ENCODE data around the gene SFXN4. TPM values are rescaled to one million over a fixed set of nuclear protein-coding genes. Genes with fewer than 3 reads are reported as not detected.

SFXN4 gene
- total and polyA plus RNA-seq, 2 of the 13 experiments (the other 11 are each of a cell fraction or from before 2014, with no cell fraction given): 47.7 to 64.9 TPM

GRCh38 chr10:119205894-119206602 lies 40.5 kb upstream of the SFXN4 start (continued):
- TF ChIP-seq MNT (IDR thresholded peaks at IDR 0.05): no peak
- TF ChIP-seq ZNF331 (CRISPR knock-in tag; IDR thresholded peaks at IDR 0.05): no peak
- TF ChIP-seq ZNF234 (CRISPR knock-in tag; conservative IDR thresholded peaks at IDR 0.05): no peak
- TF ChIP-seq, protein P1, sequence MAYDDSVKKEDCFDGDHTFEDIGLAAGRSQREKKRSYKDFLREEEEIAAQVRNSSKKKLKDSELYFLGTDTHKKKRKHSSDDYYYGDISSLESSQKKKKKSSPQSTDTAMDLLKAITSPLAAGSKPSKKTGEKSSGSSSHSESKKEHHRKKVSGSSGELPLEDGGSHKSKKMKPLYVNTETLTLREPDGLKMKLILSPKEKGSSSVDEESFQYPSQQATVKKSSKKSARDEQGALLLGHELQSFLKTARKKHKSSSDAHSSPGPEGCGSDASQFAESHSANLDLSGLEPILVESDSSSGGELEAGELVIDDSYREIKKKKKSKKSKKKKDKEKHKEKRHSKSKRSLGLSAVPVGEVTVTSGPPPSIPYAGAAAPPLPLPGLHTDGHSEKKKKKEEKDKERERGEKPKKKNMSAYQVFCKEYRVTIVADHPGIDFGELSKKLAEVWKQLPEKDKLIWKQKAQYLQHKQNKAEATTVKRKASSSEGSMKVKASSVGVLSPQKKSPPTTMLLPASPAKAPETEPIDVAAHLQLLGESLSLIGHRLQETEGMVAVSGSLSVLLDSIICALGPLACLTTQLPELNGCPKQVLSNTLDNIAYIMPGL (CRISPR knock-in tag; IDR thresholded peaks at IDR 0.05; ENCODE audit: borderline replicate concordance in 1 of 2, low read depth in 1 of 2): peak; percentile 38 to 61; a peak in 3 of 4 replicates
- no peak for TF ChIP-seq KDM5A (IDR thresholded peaks at IDR 0.05; ENCODE audit: borderline replicate concordance, low read length)
- no peak for TF ChIP-seq ZNF562 (CRISPR knock-in tag; IDR thresholded peaks at IDR 0.05; ENCODE audit: borderline replicate concordance)
- peak; percentile 72 for TF ChIP-seq GABPA (IDR thresholded peaks at IDR 0.05; ENCODE audit: low read depth, low read length)
- TF ChIP-seq GABPA (CRISPR knock-in tag; IDR thresholded peaks at IDR 0.05; ENCODE audit: low read depth): peak; percentile 90
- no peak for TF ChIP-seq ARID3A (IDR thresholded peaks at IDR 0.05; ENCODE audit: low read depth, low read length)
- TF ChIP-seq TCF7 (IDR thresholded peaks at IDR 0.05; ENCODE audit: low read depth): no peak
- TF ChIP-seq, protein P2, sequence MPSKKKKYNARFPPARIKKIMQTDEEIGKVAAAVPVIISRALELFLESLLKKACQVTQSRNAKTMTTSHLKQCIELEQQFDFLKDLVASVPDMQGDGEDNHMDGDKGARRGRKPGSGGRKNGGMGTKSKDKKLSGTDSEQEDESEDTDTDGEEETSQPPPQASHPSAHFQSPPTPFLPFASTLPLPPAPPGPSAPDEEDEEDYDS (CRISPR knock-in tag; IDR thresholded peaks at IDR 0.05): peak; percentile 63
- TF ChIP-seq, protein P3, sequence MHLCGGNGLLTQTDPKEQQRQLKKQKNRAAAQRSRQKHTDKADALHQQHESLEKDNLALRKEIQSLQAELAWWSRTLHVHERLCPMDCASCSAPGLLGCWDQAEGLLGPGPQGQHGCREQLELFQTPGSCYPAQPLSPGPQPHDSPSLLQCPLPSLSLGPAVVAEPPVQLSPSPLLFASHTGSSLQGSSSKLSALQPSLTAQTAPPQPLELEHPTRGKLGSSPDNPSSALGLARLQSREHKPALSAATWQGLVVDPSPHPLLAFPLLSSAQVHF (CRISPR knock-in tag; IDR thresholded peaks at IDR 0.05): no peak
- TF ChIP-seq, protein P4, sequence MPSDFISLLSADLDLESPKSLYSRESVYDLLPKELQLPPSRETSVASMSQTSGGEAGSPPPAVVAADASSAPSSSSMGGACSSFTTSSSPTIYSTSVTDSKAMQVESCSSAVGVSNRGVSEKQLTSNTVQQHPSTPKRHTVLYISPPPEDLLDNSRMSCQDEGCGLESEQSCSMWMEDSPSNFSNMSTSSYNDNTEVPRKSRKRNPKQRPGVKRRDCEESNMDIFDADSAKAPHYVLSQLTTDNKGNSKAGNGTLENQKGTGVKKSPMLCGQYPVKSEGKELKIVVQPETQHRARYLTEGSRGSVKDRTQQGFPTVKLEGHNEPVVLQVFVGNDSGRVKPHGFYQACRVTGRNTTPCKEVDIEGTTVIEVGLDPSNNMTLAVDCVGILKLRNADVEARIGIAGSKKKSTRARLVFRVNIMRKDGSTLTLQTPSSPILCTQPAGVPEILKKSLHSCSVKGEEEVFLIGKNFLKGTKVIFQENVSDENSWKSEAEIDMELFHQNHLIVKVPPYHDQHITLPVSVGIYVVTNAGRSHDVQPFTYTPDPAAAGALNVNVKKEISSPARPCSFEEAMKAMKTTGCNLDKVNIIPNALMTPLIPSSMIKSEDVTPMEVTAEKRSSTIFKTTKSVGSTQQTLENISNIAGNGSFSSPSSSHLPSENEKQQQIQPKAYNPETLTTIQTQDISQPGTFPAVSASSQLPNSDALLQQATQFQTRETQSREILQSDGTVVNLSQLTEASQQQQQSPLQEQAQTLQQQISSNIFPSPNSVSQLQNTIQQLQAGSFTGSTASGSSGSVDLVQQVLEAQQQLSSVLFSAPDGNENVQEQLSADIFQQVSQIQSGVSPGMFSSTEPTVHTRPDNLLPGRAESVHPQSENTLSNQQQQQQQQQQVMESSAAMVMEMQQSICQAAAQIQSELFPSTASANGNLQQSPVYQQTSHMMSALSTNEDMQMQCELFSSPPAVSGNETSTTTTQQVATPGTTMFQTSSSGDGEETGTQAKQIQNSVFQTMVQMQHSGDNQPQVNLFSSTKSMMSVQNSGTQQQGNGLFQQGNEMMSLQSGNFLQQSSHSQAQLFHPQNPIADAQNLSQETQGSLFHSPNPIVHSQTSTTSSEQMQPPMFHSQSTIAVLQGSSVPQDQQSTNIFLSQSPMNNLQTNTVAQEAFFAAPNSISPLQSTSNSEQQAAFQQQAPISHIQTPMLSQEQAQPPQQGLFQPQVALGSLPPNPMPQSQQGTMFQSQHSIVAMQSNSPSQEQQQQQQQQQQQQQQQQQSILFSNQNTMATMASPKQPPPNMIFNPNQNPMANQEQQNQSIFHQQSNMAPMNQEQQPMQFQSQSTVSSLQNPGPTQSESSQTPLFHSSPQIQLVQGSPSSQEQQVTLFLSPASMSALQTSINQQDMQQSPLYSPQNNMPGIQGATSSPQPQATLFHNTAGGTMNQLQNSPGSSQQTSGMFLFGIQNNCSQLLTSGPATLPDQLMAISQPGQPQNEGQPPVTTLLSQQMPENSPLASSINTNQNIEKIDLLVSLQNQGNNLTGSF (CRISPR knock-in tag; IDR thresholded peaks at IDR 0.05): peak; percentile 13; the same call in 1 of the 2 replicates
- TF ChIP-seq NAIF1 (CRISPR knock-in tag; IDR thresholded peaks at IDR 0.05; ENCODE audit: borderline replicate concordance): no peak
- TF ChIP-seq ZSCAN12 (CRISPR knock-in tag; IDR thresholded peaks at IDR 0.05): no peak
- TF ChIP-seq NBN (conservative IDR thresholded peaks at IDR 0.05): no peak
- 0 out of 2 replicates have a peak, but pooled peaks have one; percentile 36 for TF ChIP-seq ZNF350 (CRISPR knock-in tag; IDR thresholded peaks at IDR 0.05; ENCODE audit: borderline replicate concordance, low read depth)
